M059J (cell line): Measurements from ENCODE around the gene CYP2C18. TPM values are rescaled to one million over a fixed set of nuclear protein-coding genes. Genes with fewer than 3 reads are reported as not detected.
A peak's percentile ranks its signal among the peaks of the same experiment; 100 is the strongest.
"Not testable (repeated sequence)": the region's sequence is repeated elsewhere in the genome, so short reads cannot be mapped to it uniquely, and the experiment has no call there.

Experiments used
- DNase-seq: peaks from one replicate; pipeline ENCODE4 v3.0.0-alpha.2; 2012; ENCODE audit warnings: low read depth
- total RNA-seq: library from RNA; depleted of rRNA; stranded (reverse); fragments of >200 nt; shearing (Covaris generic); gene quantifications from 2 replicates; pipeline ENCODE4 v1.2.3, GENCODE V29; 2014; rRNA removed

Gene CYP2C18
- total RNA-seq = not detected in 2 replicates

GRCh38 chr10:94683214-94684054, at the start of gene CYP2C18:
Gene CYP2C18 (plus strand): TSS chr10:94683729. CDS start chr10:94683820, 91 bp downstream.
- no peak for DNase-seq

- DNase-seq = not testable (repeated sequence)
These were observed 45.4 kb upstream of the CYP2C18 start for GRCh38 chr10:94638097-94638496.

- DNase-seq = no peak
These were observed 43.6 kb upstream of the CYP2C18 start for GRCh38 chr10:94639902-94640301.

DNA sequence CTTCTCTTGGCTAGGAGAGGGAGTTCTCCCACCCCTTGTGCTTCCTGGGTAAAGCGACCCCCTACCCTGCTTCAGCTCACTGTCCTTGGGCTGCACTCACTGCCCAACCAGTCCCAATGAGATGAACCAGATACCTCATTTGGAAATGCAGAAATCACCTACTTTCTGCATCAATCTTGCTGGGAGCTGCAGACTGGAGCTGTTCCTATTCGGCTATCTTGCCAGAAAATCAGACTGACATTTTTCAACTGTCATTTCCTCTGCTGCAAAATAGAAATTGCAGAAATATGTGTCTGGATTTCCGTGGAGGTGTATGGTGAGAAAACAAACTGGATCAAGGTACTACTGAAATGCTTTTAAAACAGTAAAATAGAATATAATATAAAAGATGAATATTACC, 43.0 kb upstream of the CYP2C18 start:
- no peak for DNase-seq

- DNase-seq = no peak
These were observed 42.0 kb upstream of the CYP2C18 start for GRCh38 chr10:94641480-94641879.

GRCh38 chr10:94644352-94644751, 39.2 kb upstream of the CYP2C18 start:
- no peak for DNase-seq

DNA sequence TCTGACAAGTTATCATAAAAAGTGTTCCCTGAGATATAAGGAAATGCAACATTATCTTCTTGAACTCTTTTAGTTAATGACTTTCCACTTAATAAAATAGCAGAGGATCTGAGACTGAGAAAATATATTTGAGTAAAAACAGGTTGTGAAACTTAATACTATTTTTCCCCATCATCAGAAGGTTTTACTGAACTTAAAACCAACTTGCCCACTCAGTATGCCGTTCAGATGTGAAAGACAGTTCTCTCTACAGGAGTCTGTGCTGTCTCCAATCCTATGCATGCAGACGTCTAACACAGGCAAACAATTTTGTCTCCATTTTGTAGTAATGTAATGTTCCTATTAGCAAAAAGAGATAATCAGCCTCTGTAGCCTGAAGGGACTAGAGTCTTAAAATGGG, 38.2 kb upstream of the CYP2C18 start:
- no peak for DNase-seq

- DNase-seq = not testable (repeated sequence)
These were observed 28.3 kb upstream of the CYP2C18 start for GRCh38 chr10:94655201-94655600.

DNA sequence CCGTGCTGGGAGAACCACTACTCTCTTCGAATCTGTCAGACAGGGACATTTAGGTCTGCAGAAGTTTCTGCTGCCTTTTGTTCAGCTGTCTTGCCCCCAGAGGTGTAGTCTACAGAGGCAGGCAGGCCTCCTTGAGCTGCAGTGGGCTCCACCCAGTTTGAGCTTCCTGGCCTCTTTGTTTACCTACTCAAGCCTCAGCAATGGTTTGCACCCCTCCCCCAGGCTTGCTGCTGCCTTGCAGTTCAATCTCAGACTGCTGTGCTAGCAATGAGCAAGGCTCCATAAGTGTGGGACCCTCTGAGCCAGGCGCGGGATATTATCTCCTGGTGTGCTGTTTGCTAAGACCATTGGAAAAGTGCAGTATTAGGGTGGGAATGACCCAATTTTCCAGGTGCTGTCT, 20.5 kb upstream of the CYP2C18 start:
- not testable (repeated sequence) for DNase-seq

- no peak for DNase-seq
These were observed 17.0 kb upstream of the CYP2C18 start for GRCh38 chr10:94666391-94667102.

GRCh38 chr10:94673614-94674321, 9.8 kb upstream of the CYP2C18 start:
- peak; percentile 12 for DNase-seq

DNA sequence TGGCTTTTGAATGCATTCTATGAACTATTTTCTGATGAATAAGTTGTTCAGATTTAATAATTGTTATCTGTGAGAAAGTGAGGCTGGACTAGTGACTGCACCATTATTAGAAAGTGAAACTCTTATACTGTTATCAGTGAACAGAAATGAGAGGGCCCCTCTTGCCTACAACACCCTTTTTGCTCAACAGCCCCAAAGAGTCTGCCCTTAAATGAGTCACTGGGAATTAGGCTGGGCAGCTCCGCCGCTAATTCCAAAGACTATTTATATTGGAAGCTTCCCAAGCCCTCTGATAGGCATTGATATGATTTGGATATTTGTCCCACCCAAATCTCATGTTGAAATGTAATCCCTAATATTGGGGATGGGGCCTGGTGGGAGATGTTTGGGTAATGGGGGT, 7.0 kb upstream of the CYP2C18 start:
- DNase-seq = no peak

- no peak for DNase-seq
These were observed 5.8 kb upstream of the CYP2C18 start for GRCh38 chr10:94677691-94678090.

- no peak for DNase-seq
These were observed 5.1 kb upstream of the CYP2C18 start for GRCh38 chr10:94678475-94678874.

- no peak for DNase-seq
These were observed 3.0 kb upstream of the CYP2C18 start for GRCh38 chr10:94680544-94680943.

- not testable (repeated sequence) for DNase-seq
These were observed 893 bp upstream of the CYP2C18 start for GRCh38 chr10:94682636-94683035.

GRCh38 chr10:94687625-94688248, 4.2 kb downstream of the CYP2C18 start:
- no peak for DNase-seq

DNA sequence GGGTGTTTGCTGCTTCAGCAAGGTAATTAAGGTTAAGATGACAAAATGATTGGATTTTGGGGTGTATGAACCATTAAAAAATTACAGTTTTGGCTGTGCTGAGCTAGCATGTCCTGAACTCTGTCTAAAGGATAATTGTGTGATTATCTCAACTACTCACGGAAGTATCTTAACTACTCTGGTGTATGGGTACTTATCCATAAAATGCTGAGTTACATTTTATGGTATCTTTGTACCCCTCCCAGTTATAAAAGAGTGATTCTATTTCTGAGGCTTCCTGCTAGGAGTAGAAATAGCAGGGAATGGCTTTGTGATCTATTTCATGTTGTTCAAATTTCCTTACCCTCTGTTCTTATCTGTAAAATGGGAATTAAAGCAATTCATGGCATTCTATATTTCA, 22.6 kb downstream of the CYP2C18 start:
- no peak for DNase-seq

DNA sequence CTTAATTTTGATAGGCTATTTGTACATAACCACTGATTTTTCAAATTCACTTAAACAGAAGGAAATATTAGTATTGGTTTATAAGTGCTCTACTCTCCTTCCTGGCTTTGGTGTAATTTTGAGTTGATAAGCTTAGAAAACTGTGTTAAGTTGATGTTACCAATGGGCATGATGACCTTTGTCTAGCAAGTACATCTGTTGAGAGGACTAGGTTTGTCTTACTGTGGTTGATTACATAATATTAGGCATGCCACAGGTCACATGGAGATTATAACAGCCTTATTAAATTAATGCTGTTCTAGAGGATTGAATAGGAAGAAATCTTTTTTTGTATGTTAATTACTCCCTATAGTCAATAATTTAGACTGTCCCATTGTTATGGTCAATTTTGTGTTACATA, 27.0 kb downstream of the CYP2C18 start:
- no peak for DNase-seq

- DNase-seq = peak; percentile 2
These were observed 42.3 kb downstream of the CYP2C18 start for GRCh38 chr10:94725871-94726270.

DNA sequence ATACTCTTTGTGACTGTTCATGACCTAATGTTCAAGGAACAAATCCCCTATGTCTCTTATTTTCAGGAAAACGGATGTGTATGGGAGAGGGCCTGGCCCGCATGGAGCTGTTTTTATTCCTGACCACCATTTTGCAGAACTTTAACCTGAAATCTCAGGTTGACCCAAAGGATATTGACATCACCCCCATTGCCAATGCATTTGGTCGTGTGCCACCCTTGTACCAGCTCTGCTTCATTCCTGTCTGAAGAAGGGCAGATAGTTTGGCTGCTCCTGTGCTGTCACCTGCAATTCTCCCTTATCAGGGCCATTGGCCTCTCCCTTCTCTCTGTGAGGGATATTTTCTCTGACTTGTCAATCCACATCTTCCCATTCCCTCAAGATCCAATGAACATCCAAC, 51.7 kb downstream of the CYP2C18 start:
- no peak for DNase-seq

GRCh38 chr10:94738588-94738987, 55.1 kb downstream of the CYP2C18 start:
- DNase-seq = no peak
